T-helper 17 cell (primary cell): ENCODE results near the gene RBCK1. TPM values are rescaled to one million over a fixed set of nuclear protein-coding genes. Genes with fewer than 3 reads are reported as not detected.
"Not testable (repeated sequence)": the region's sequence is repeated elsewhere in the genome, so short reads cannot be mapped to it uniquely, and the experiment has no call there.

ENCODE experiments used
- ATAC-seq: fragments of 150-1000 bp; cut with Tn5 transposase; 2 replicates; pipeline ENCODE4 v1.10.0; 2021; ENCODE audit warnings: mild to moderate bottlenecking, moderate library complexity
- DNase-seq, 3 donors: peaks; one replicate each; pipeline versions ENCODE4 v3.0.0 to v3.0.0-alpha.2; 2020 to 2021
- H3K9me3 ChIP-seq: one replicate; pipeline ENCODE4 v1.7.0; 2013; ENCODE audit warnings: low read length, mild to moderate bottlenecking; ENCODE audit not compliant: control insufficient read depth, poor library complexity, severe bottlenecking
- H3K27ac Mint-ChIP-seq: one replicate; pipeline ENCODE4 v1.8.0; 2022; ENCODE audit warnings: mild to moderate bottlenecking, moderate library complexity, mixed read lengths
- H3K27me3 Mint-ChIP-seq: one replicate; pipeline ENCODE4 v1.8.0; 2022; ENCODE audit warnings: mixed read lengths
- H3K36me3 Mint-ChIP-seq: one replicate; pipeline ENCODE4 v1.8.0; 2022; ENCODE audit warnings: low read depth, mixed read lengths
- H3K4me1 Mint-ChIP-seq: one replicate; pipeline ENCODE4 v1.8.0; 2022; ENCODE audit warnings: mild to moderate bottlenecking, mixed read lengths
- H3K4me3 Mint-ChIP-seq: one replicate; pipeline ENCODE4 v1.8.0; 2022; ENCODE audit warnings: mild to moderate bottlenecking, moderate library complexity, mixed read lengths
- total RNA-seq, 4 donors: library from RNA in 2 of 4; stranded (reverse) in 2 of 4; gene quantifications; one replicate each; pipeline ENCODE4 v1.2.3 and lab custom pipeline; 2022 to 2026

RBCK1 gene
- total RNA-seq, 2 donors from 2014 or later: 62.1 to 72.7 TPM

DNA sequence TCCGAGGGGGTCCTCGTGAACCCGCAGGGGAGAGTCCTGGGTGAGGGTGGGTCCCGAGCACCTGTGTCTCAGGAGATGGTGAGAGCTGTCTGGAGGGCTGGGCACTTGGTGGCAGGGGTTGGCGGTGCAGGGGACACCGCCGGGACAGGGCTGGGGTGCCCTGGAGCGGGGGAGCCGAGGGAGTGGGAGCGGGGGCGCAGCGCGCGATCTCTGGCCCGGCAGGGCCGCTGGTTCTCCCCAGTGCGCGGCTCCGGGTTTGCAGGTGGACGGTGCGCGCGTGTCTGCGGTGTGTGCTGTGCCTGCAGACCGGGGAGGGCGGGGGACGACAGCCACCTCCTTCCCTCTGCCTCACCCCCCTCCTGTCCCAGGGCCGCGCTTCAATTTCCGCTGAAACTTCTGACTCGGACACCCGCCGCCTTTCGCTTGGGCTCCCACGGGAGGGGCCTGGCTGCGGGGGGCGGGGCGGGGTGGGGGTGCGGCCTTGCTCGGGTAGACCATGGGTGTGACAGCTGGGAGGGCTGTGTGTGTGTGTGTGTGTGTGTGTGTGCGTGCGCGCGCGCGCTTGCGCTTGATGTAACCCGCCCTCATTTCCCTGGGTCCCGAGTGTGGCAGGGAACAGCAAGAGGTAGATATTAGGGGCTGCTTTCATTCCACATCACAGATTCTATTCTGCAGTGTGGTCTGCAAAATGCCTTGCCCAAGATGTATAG is 26.4 kb upstream of the RBCK1 start:
- ATAC-seq: peak; percentile 76
- H3K9me3 ChIP-seq: no peaks in the 10 kb centered on the region
- Mint-ChIP-seq H3K27ac (peak overlapping the region; percentile 51), H3K4me3 (peak overlapping the region; percentile 90), H3K27me3 (no peaks in the 10 kb centered on the region), H3K4me1 (peaks cover 20% of the 10 kb centered on the region), H3K36me3 (no peaks in the 10 kb centered on the region)
- peak; percentile 46 to 51 (median 47) for DNase-seq

GRCh38 chr20:382291-383115 is 25.6 kb upstream of the RBCK1 start:
- DNase-seq: no peak
- peaks cover 20% of the 10 kb centered on the region for H3K4me1 Mint-ChIP-seq
- peak; percentile 10 for ATAC-seq
- H3K9me3 ChIP-seq: no peaks in the 10 kb centered on the region
- H3K4me3 Mint-ChIP-seq: peak overlapping the region; percentile 90
- no peaks in the 10 kb centered on the region for H3K27me3 Mint-ChIP-seq
- H3K27ac Mint-ChIP-seq: peak overlapping the region; percentile 51
- no peaks in the 10 kb centered on the region for H3K36me3 Mint-ChIP-seq

DNA sequence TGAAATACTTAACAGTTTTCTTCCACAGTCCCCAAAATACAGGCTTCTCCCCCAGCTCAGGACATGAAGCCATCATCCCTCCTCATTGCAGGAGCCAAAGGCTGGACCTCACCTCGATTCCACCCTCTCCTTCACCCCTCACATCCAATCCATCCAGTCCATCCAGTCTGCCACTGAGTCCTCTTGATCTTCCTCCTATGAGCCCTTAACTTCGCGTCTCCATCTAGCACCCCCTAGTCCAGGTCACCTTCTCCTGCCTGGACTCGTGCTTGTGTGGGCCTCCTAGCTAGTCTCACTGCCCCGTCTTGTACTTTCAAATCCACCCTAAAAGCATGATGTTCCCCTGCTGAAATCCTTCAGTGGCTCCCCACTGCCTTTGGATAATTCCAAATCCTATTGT is 24.2 kb upstream of the RBCK1 start:
- H3K9me3 ChIP-seq: no peaks in the 10 kb centered on the region
- Mint-ChIP-seq H3K4me3 (peak overlapping the region; percentile 69), H3K27me3 (no peaks in the 10 kb centered on the region), H3K4me1 (peaks cover 24% of the 10 kb centered on the region), H3K36me3 (peaks cover 5% of the 10 kb centered on the region), H3K27ac (peak overlapping the region; percentile 37)
- no peak for ATAC-seq
- no peak for DNase-seq

GRCh38 chr20:384723-385122 is 23.4 kb upstream of the RBCK1 start:
- H3K4me1 Mint-ChIP-seq: peaks cover 24% of the 10 kb centered on the region
- H3K4me3 Mint-ChIP-seq: no peak overlapping the region
- no peak overlapping the region for H3K27ac Mint-ChIP-seq
- no peaks in the 10 kb centered on the region for H3K9me3 ChIP-seq
- H3K36me3 Mint-ChIP-seq: peaks cover 5% of the 10 kb centered on the region
- no peaks in the 10 kb centered on the region for H3K27me3 Mint-ChIP-seq
- DNase-seq (no peak), ATAC-seq (no peak)

DNA sequence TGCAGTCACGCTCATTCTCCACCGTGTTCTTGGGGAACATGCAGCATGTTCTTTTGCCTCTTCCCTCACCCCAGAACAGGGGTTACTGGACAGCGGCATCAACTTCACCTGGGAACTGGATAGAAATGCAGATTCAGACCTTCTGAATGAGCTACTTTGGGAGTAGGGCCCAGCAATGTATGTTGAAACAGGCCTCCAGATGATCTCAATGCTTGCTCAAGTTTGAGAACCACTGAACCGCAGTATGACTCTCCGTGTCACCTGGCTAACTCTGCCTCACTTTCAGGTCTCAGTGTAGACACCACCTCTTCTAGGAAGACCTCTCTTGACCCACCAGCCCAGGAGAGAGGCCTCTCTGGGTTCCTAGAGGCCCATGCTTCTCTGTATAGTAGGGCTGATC is 22.7 kb upstream of the RBCK1 start:
- H3K27me3 Mint-ChIP-seq: no peaks in the 10 kb centered on the region
- no peak for ATAC-seq
- H3K36me3 Mint-ChIP-seq: peaks cover 5% of the 10 kb centered on the region
- peaks cover 24% of the 10 kb centered on the region for H3K4me1 Mint-ChIP-seq
- no peak overlapping the region for H3K27ac Mint-ChIP-seq
- H3K9me3 ChIP-seq: no peaks in the 10 kb centered on the region
- no peak overlapping the region for H3K4me3 Mint-ChIP-seq
- DNase-seq: no peak

GRCh38 chr20:386634-387033 is 21.5 kb upstream of the RBCK1 start:
- H3K27me3 Mint-ChIP-seq, DNase-seq, H3K9me3 ChIP-seq, H3K27ac Mint-ChIP-seq, H3K36me3 Mint-ChIP-seq, ATAC-seq, H3K4me3 Mint-ChIP-seq: not testable (repeated sequence)
- H3K4me1 Mint-ChIP-seq: peaks cover 23% of the 10 kb centered on the region

- Mint-ChIP-seq H3K36me3 (peaks cover 5% of the 10 kb centered on the region), H3K27me3 (no peaks in the 10 kb centered on the region), H3K27ac (no peak overlapping the region), H3K4me1 (peaks cover 20% of the 10 kb centered on the region), H3K4me3 (no peak overlapping the region)
- ATAC-seq (no peak), DNase-seq (no peak)
- H3K9me3 ChIP-seq: no peaks in the 10 kb centered on the region
These were observed 20.6 kb upstream of the RBCK1 start for GRCh38 chr20:387520-387919.

GRCh38 chr20:388034-388994 is 19.8 kb upstream of the RBCK1 start:
- H3K27me3 Mint-ChIP-seq: no peaks in the 10 kb centered on the region
- H3K27ac Mint-ChIP-seq: no peak overlapping the region
- H3K4me3 Mint-ChIP-seq: no peak overlapping the region
- H3K4me1 Mint-ChIP-seq: peaks cover 17% of the 10 kb centered on the region
- peaks cover 5% of the 10 kb centered on the region for H3K36me3 Mint-ChIP-seq
- H3K9me3 ChIP-seq: no peaks in the 10 kb centered on the region
- no peak for DNase-seq
- ATAC-seq: no peak

DNA sequence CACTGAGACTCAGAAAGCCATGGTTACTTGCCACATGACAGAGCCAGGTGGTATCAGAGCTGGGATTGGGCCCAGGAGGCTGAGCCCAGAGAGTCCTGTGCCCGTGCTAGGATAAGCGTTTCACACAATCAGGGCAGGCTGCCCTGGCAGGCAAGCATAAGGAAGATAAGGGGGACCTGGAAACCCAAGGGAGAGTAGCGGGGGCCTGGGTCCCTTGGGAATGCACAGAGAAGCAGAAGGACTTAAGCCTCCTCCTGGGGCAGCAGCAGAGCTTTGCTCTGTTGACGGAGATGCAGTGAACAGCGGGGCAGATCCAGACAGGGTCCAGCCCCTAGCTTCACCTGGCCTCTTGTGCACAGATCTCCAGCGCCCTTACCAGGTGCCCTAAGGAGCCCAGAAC is 18.9 kb upstream of the RBCK1 start:
- Mint-ChIP-seq H3K27ac (no peak overlapping the region), H3K36me3 (peaks cover 5% of the 10 kb centered on the region), H3K4me3 (no peak overlapping the region), H3K4me1 (peaks cover 11% of the 10 kb centered on the region), H3K27me3 (no peaks in the 10 kb centered on the region)
- no peaks in the 10 kb centered on the region for H3K9me3 ChIP-seq
- DNase-seq (no peak), ATAC-seq (no peak)

DNA sequence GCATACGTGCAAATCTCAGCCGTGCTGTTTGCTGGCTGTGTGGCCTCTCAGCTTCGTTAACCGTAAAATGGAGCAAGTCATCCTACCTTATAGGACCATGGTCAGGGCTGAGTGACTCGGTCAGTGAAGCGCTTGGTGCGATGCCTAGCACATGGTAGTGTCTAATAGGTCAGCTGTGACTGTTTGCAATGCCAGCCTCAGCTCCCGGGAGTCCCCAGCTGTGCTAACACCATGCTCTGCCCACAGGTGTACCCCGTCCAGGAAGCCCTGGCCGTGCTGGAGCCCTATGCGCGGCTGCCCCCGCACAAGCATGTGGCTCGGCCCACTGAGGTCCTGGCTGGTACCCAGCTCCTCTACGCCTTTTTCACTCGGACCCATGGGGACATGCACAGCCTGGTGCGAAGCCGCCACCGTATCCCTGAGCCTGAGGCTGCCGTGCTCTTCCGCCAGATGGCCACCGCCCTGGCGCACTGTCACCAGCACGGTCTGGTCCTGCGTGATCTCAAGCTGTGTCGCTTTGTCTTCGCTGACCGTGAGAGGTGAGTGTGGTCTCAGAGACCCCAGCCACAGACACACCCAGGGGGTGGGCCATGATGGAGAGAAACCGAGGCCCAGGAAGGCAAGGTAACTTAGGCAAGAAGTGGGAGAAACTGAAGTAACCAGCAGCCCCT is 16.9 kb upstream of the RBCK1 start:
- Mint-ChIP-seq H3K4me3 (no peak overlapping the region), H3K27me3 (no peaks in the 10 kb centered on the region), H3K36me3 (peaks cover 5% of the 10 kb centered on the region), H3K27ac (no peak overlapping the region), H3K4me1 (peaks cover 7% of the 10 kb centered on the region)
- ATAC-seq (no peak), DNase-seq (no peak)
- H3K9me3 ChIP-seq: no peaks in the 10 kb centered on the region

DNA sequence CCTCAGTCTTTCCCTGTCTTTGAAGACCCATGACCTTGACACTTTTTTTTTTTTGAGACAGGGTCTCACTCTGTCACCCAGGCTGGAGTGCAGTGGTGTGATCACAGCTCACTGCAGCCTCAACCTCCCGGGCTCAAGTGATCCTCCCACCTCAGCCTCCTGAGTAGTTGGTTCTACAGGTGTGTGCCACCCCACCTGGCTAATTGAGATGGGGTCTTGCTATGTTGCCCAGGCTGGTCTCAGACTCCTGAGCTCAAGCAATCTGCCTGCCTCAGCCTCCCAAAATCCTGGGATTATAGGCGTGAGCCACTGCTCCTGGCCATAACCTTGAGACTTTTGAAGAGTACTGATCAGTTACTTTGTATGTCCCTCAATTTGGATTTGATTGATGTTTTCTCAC is 14.8 kb upstream of the RBCK1 start:
- H3K27me3 Mint-ChIP-seq, DNase-seq, H3K9me3 ChIP-seq, H3K4me1 Mint-ChIP-seq, H3K4me3 Mint-ChIP-seq, H3K36me3 Mint-ChIP-seq, ATAC-seq: not testable (repeated sequence)
- peak overlapping the region; percentile 6 for H3K27ac Mint-ChIP-seq

GRCh38 chr20:396252-396618 is 11.9 kb upstream of the RBCK1 start:
- H3K27ac Mint-ChIP-seq: no peak overlapping the region
- H3K4me1 Mint-ChIP-seq: no peaks in the 10 kb centered on the region
- H3K27me3 Mint-ChIP-seq: no peaks in the 10 kb centered on the region
- no peak overlapping the region for H3K4me3 Mint-ChIP-seq
- no peaks in the 10 kb centered on the region for H3K36me3 Mint-ChIP-seq
- no peaks in the 10 kb centered on the region for H3K9me3 ChIP-seq
- ATAC-seq (no peak), DNase-seq (no peak)
